Small intestine (tissue), 7 donors: ENCODE results near the gene RGS12. TPM values are rescaled to one million over a fixed set of nuclear protein-coding genes. Genes with fewer than 3 reads are reported as not detected.
"Not testable (repeated sequence)": the region's sequence is repeated elsewhere in the genome, so short reads cannot be mapped to it uniquely, and the experiment has no call there.

ENCODE experiments used
- DNase-seq, 2 donors: peaks; one replicate each; pipeline versions ENCODE4 v3.0.0 to v3.0.0-alpha.2; 2013
- FAIRE-seq: peaks from 2 replicates; lab custom pipeline; 2012; peaks lifted over from hg19 to GRCh38; lab: Jason Lieb, UNC
- H3K27ac ChIP-seq, 3 donors: one replicate each; pipeline ENCODE4 v1.5.1; 2013; ENCODE audit warnings: low read length in 2 of 3, mild to moderate bottlenecking in 2 of 3, control low read depth in 1 of 3, inconsistent platforms in 1 of 3, low read depth in 1 of 3, moderate library complexity in 1 of 3
- H3K27me3 ChIP-seq, 3 donors: one replicate each; pipeline ENCODE4 v1.6.1; 2013; ENCODE audit warnings: low read length in 3 of 3, inconsistent platforms in 1 of 3; ENCODE audit not compliant: control insufficient read depth in 3 of 3, insufficient read depth in 3 of 3
- H3K36me3 ChIP-seq, 3 donors: one replicate each; pipeline ENCODE4 v1.6.1; 2013; ENCODE audit warnings: low read length in 3 of 3, inconsistent platforms in 1 of 3, low read depth in 1 of 3, mild to moderate bottlenecking in 1 of 3, moderate library complexity in 1 of 3; ENCODE audit not compliant: control insufficient read depth in 3 of 3, insufficient read depth in 2 of 3
- H3K4me1 ChIP-seq, 3 donors: one replicate each; pipeline ENCODE4 v1.6.1; 2013; ENCODE audit warnings: low read length in 2 of 3, inconsistent platforms in 1 of 3, low read depth in 1 of 3, mild to moderate bottlenecking in 1 of 3, moderate library complexity in 1 of 3; ENCODE audit not compliant: control insufficient read depth in 3 of 3, insufficient read depth in 2 of 3
- H3K4me3 ChIP-seq, 3 donors: one replicate each; pipeline ENCODE4 v1.5.1; 2013; ENCODE audit warnings: low read length in 3 of 3, control low read depth in 1 of 3, inconsistent platforms in 1 of 3, low read depth in 1 of 3, mild to moderate bottlenecking in 1 of 3, moderate library complexity in 1 of 3
- H3K9me3 ChIP-seq, 2 donors: one replicate each; pipeline ENCODE4 v1.6.1; 2013; ENCODE audit warnings: low read depth in 1 of 2, low read length in 1 of 2; ENCODE audit not compliant: control insufficient read depth in 2 of 2, insufficient read depth in 1 of 2
- WGBS, 3 donors: extraction: QIAGEN DNeasy Blood & Tissue Kit; methylation state at CpG; one replicate each; pipeline ENCODE4 v1.1.7; 2013; 5-methylcytosine and 5-hydroxymethylcytosine counted together
- polyA plus RNA-seq, 4 donors: library from polyadenylated mRNA; stranded (reverse) in 3 of 4; unstranded in 1 of 4; fragments of 200-250 nt in 3 of 4; fragments of 120-200 nt in 1 of 4; gene quantifications; one replicate each; pipeline versions ENCODE4 v1.2.1 to v1.2.3, GENCODE V29; 2013
- donor health status: healthy with polysubstance abuse.
- donor health status: control.
- donor health status: control.
- donor health status: Bipolar disorder and iron deficiency.
- donor health status: healthy.

Gene RGS12
- polyA plus RNA-seq, 4 donors = 6.5 to 28.9 (median 12.6) TPM

DNA sequence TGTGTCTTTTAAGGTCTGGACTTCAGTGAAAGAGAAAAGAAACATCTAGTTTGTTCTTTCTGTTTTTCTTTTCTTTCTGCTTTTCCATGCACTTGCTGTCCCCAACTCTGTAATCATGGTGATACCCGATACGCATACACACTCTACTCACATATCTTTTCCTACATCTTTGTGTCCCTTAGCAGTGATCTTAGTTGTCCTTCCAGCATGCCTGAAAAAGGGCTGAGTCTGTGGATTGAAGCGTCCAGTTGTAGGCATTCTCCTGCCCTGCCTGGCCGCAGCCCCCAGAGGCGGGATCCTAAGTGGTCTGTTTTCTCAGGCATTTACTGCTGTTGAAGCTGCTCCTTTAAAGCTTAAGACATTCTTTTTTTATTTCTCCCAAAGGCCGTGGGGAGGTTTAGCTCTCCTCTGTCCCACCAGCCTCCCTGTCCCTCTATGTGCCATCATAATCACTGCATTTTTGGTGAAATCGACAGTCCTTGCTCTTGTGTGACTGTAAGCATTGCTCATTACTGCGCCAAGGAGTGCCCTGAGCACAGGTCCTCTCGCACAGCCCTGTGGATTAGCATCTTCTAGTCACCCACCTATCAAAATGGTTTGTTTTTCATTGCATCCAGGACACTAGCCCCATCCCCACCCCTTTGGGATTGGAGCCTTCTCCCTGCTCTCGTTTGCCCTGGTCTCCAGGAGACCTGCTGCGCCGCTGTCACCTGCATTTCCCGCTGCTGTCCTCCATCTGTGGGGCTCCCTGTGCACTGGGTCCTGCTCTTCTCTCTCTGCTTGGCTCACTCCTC, 4.4 kb downstream of the RGS12 start:
- peaks cover 0 to 16% (median 0%) of the 10 kb centered on the region in 3 donors for H3K36me3 ChIP-seq
- H3K4me1 ChIP-seq = peaks cover 0 to 11% (median 2%) of the 10 kb centered on the region in 3 donors
- H3K27me3 ChIP-seq = no peaks in the 10 kb centered on the region
- FAIRE-seq (no peak), DNase-seq (no peak)
- H3K9me3 ChIP-seq = no peaks in the 10 kb centered on the region
- 93 to 97% (median 95%) methylated on average over 13 of the region's 13 CpGs for WGBS, 3 donors
- H3K4me3 ChIP-seq = no peak overlapping the region
- no peak overlapping the region for H3K27ac ChIP-seq

DNA sequence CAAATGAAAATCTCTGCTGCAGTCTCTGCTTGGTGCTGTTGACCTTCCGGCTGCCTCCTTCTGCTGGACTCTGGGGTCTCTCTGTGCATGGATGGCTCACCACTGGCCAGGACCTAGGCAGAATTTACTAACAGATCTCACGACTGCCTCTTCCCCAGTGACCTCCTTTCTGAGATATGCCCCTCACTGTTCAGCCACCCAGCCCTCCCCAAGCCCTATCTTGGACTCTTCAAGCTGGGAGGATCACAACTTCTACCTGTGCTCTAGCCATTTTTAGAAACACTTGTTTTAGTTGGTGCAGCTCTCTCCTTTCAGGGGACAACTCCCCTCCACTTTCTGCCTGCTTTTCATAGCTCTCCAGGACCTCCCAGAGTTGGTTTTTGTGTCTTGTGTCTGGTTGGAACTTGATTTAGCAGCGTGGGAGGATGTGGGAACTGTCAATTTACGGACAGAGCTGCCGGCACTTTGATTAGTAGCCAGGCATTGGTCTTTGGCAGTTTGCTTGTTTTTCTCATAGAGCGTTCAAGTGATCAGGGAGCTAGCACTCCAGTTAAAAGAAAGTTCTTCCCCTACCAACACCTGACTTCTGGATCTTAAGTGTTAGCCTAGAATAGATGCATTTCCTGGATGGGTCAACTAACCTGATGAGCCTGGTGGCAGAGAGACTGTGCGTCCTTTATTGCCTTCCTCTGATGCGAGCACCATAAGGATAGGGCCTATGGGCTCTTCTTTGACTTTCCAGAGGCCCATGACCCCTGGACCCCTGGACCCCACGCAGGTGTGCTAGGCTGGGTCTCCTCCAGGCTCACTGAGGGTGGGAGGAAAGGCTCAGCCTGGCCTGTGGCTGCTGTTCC, 6.5 kb downstream of the RGS12 start:
- no peak overlapping the region for H3K4me3 ChIP-seq
- H3K9me3 ChIP-seq = no peaks in the 10 kb centered on the region
- WGBS, 3 donors = 67 to 80% (median 71%) methylated on average over 9 of the region's 9 CpGs
- FAIRE-seq = no peak
- no peaks in the 10 kb centered on the region for H3K27me3 ChIP-seq
- no peak overlapping the region for H3K27ac ChIP-seq
- no peak for DNase-seq
- H3K36me3 ChIP-seq = peaks cover 0 to 16% (median 0%) of the 10 kb centered on the region in 3 donors
- H3K4me1 ChIP-seq = peaks cover 0 to 2% (median 2%) of the 10 kb centered on the region in 3 donors

DNA sequence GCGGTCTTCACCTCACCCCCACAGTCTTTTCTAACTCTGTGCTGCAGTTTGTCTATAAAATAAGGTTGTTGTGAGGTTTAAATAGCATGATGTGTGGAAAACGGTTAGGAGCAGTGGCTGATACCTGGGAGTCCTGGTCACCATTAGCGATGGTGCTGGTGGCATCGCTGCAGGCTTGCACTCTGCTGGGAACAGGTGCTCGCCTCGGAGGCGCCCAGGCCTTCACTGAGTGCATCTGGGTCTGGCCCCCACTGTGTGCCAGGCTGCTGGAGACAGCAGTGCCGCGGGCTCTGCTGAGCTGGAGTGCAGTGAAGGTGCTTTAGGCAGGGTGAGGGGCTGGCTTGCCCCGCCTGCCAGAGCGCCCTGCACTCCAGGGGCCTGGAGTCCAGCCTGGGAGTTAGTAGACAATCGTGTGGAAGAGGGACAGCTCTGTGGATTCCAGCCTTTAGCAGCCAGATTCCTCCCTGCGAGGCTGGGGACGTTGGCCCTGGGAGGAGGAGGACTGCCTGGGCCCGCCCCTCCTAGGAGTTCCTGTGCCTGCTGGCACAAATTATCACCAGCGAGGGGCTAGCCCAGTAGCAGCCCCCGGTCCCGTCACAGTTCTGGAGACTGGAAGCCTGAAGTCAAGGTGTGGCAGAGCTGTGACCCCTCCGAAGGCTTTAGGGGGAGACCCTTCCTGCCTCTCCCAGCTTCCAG, 7.3 kb downstream of the RGS12 start:
- DNase-seq (no peak), FAIRE-seq (no peak)
- 81 to 85% (median 81%) methylated on average over 19 of the region's 19 CpGs for WGBS, 3 donors

DNA sequence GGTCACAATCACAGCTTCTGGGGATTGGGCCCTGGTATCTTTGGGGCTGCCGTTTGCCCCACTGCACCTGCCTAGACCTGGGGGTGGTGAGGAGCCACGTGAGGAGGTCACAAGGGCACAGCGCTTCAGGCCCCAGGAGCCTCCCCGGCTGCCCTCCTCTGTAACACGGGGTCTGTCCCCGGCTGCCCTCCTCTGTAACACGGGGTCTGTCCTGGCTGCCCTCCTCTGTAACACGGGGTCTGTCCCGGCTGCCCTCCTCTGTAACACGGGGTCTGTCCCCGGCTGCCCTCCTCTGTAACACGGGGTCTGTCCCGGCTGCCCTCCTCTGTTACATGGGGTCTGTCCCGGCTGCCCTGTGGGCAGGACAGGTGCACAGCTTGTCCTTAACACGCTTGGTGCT, 8.1 kb downstream of the RGS12 start:
- H3K4me1 ChIP-seq = not testable (repeated sequence)

More for the DNA sequence above, 7.3 kb downstream of the RGS12 start:
- H3K9me3 ChIP-seq = no peaks in the 10 kb centered on the region
- H3K27ac ChIP-seq = no peak overlapping the region
- peaks cover 0 to 14% (median 0%) of the 10 kb centered on the region in 3 donors for H3K36me3 ChIP-seq
- H3K27me3 ChIP-seq = no peaks in the 10 kb centered on the region
- peaks cover 0 to 2% (median under 1%) of the 10 kb centered on the region in 3 donors for H3K4me1 ChIP-seq
- no peak overlapping the region for H3K4me3 ChIP-seq

DNA sequence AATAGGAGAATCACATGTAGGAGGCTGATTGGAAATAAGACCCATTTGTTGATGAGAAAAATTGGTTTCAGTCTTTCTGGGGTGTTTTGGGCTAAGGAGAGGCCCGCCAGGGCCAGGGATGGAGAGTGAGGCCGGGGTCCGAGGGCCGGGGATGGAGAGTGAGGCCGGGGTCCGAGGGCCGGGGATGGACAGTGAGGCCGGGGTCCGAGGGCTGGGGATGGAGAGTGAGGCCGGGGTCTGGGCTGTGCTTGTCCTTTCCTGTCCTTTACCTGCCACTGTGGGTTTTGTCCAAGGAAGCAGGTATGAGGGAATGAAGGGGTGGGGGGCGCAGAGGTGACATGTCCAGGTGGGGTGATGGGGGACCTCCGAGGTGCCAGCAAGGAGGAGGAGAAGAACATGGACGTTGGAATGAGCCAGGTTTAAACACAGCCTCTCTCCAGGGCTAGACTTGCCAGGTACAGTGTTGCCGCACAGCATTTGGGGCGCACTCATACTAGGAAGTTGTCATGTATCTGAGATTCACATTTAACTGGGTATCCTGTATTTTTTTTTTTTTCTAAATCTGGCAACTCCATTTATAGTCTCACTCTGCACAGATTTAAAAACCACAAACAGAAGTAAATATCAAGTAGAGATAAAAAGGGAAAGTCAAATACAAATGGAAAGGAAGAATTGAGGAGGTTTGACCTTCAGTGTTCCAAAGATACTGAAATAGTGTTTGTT, 8.8 kb downstream of the RGS12 start:
- no peak overlapping the region for H3K27ac ChIP-seq
- FAIRE-seq (no peak), DNase-seq (no peak)
- no peak overlapping the region for H3K4me3 ChIP-seq
- peaks cover 0 to 3% (median 2%) of the 10 kb centered on the region in 3 donors for H3K4me1 ChIP-seq
- H3K36me3 ChIP-seq = peaks cover 0 to 18% (median 0%) of the 10 kb centered on the region in 3 donors
- WGBS, 3 donors = 86 to 91% (median 88%) methylated on average over 15 of the region's 15 CpGs
- no peaks in the 10 kb centered on the region for H3K27me3 ChIP-seq
- no peaks in the 10 kb centered on the region for H3K9me3 ChIP-seq

More for the DNA sequence above, 8.1 kb downstream of the RGS12 start:
- H3K27me3 ChIP-seq, FAIRE-seq, H3K27ac ChIP-seq, DNase-seq, H3K9me3 ChIP-seq, H3K4me3 ChIP-seq: not testable (repeated sequence)
- peaks cover 0 to 18% (median 0%) of the 10 kb centered on the region in 3 donors for H3K36me3 ChIP-seq
- 80 to 88% (median 84%) methylated on average over 15 of the region's 15 CpGs for WGBS, 3 donors

DNA sequence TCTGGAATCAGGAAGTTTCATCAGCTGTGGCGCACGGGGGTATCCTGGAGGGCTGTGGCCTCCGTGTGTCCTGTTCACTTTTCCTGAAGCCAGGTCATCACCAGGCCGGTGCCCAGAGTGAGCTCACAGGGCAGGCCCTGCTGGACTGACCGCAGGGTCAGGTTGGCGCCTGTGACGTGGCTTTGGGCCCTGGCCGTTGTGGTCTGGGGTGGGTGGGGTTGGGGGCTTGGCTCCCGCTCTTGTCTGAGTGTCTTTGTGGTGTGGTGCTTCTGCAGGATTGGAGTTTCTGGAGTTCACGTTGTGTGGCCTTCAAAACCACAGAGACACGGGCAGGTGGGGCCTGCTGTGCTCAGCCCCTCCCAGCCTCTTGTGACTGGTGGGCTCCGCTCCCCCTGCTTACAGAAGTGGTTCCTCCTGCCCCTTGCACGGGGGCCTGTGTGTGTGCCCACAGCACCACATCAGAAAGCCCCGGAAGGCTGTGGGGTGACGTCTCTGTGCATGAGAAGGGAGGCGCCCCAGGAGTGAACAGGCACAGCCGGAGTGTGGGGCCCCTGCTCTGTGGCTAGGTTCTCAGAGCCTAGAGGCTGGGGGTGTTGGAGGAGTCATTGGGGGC, 9.5 kb downstream of the RGS12 start:
- FAIRE-seq = no peak
- H3K36me3 ChIP-seq = peaks cover 0 to 17% (median 0%) of the 10 kb centered on the region in 3 donors
- DNase-seq = no peak
- no peaks in the 10 kb centered on the region for H3K9me3 ChIP-seq
- H3K27ac ChIP-seq = no peak overlapping the region
- peaks cover 0 to 3% (median 2%) of the 10 kb centered on the region in 3 donors for H3K4me1 ChIP-seq
- no peaks in the 10 kb centered on the region for H3K27me3 ChIP-seq
- no peak overlapping the region for H3K4me3 ChIP-seq
- WGBS, 3 donors = 55 to 82% (median 62%) methylated on average over 16 to 17 of the region's 17 CpGs

DNA sequence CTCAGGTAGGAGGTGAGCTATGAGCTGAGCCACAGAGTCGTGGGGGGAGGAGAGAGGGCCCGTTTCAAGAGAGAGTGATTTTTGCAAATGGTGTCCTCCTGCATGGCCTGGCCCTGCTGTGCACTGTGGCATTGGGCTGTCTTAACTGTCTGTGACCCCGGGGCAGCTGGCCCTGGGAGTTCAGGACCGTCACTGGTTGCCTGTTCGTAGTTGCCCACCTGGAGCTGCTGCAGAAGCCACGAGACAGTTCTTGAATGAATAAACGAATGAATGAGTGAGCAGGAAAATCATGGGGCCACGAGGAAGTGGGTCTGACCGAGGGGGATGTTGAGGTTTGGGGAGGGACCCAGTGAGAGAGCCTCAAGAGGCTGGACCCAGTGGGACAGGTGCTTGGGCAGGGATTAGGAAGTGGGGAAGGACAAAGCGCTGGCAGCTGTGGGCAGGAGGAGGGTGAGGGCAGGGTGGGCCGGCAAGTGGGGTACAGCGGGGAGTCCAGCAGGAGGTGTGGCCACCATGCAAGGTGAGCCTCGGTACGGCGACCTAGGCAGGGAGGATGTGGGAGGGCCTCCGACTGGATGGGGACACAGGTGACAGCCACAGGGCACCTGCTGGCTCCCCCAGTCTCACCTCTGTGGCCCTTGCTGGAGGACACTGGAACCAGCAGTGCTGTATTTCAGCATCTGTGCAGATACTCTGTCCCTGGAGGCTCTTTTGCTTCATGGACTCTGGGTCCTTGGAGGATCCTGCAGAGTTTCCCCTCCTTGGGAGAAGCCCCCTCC, 10.2 kb downstream of the RGS12 start:
- Histone ChIP-seq H3K9me3 (no peaks in the 10 kb centered on the region), H3K27ac (no peak overlapping the region), H3K4me3 (no peak overlapping the region), H3K36me3 (peaks cover 0 to 13% (median 0%) of the 10 kb centered on the region in 3 donors), H3K4me1 (peaks cover 0 to 3% (median 2%) of the 10 kb centered on the region in 3 donors), H3K27me3 (no peaks in the 10 kb centered on the region)
- FAIRE-seq (no peak), DNase-seq (no peak)
- 60 to 74% (median 66%) methylated on average over 13 to 16 of the region's 16 CpGs for WGBS, 3 donors
